Nephron progenitor cell (in vitro differentiated cells): Measurements from ENCODE around the gene ALDH1B1.

Source experiments
- DNase-seq: peaks from one replicate; pipeline ENCODE4 v3.0.0; 2021
- H3K27ac Mint-ChIP-seq: 2 replicates; pipeline ENCODE4 v1.8.0; 2021; ENCODE audit warnings: mild to moderate bottlenecking, moderate library complexity, mixed read lengths
- H3K27me3 Mint-ChIP-seq: 2 replicates; pipeline ENCODE4 v1.8.0; 2021; ENCODE audit warnings: mild to moderate bottlenecking, low read depth, mixed read lengths; ENCODE audit not compliant: poor library complexity
- H3K36me3 Mint-ChIP-seq: 2 replicates; pipeline ENCODE4 v1.8.0; 2021; ENCODE audit warnings: low read depth, mixed read lengths
- H3K4me1 Mint-ChIP-seq: 2 replicates; pipeline ENCODE4 v1.8.0; 2021; ENCODE audit warnings: mixed read lengths
- H3K4me3 Mint-ChIP-seq: 2 replicates; pipeline ENCODE4 v1.8.0; 2021; ENCODE audit warnings: mild to moderate bottlenecking, moderate library complexity, mixed read lengths
- H3K9me3 Mint-ChIP-seq: 2 replicates; pipeline ENCODE4 v1.8.0; 2021; ENCODE audit warnings: mild to moderate bottlenecking, moderate library complexity, mixed read lengths
- TF ChIP-seq, protein P1 (sequence below): fragments of 200-600 bp; sonication (generic); IDR thresholded peaks from 2 replicates; pipeline ENCODE4 v1.5.0; 2021; ENCODE audit warnings: antibody characterized with exemption

Gene ALDH1B1

DNA sequence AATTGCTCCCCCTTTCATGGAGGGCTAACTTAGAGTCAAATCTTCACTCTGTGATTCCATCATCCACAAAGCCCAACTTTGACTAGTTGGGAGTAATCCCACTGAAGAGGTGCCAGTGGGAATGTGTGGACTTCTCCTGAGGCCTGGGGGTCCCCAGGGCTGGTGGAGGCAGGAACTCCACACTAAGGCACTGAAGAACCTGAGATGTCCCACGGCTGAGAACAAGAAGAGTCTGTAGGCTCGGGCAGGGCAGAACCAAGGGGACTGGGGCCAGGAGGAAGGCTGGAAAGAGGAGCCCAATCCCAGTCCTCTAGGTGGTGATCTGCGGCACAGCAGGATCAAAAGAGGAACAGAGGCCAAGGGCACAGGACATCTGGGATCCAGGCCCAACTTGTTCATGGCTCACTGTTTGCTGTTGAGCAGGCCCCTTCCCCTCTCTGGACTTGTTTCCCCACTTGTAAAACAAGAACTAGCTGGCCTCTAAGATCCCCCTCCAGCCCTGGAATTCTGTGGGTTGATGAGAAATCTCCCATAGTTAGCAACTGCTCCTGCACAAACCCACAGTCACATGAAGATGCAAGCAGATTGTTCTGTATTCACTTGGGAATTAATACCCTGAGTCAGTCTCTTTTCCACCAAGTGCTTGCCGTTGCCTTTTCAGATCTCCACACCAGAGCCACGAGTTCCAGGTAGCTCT lies 32.7 kb upstream of the ALDH1B1 start:
- Mint-ChIP-seq H3K27ac (no peak overlapping the region), H3K4me3 (no peak overlapping the region), H3K9me3 (no peaks in the 10 kb centered on the region), H3K27me3 (peaks cover 16% of the 10 kb centered on the region), H3K36me3 (no peaks in the 10 kb centered on the region), H3K4me1 (peaks cover 71% of the 10 kb centered on the region)
- TF ChIP-seq, protein P1, sequence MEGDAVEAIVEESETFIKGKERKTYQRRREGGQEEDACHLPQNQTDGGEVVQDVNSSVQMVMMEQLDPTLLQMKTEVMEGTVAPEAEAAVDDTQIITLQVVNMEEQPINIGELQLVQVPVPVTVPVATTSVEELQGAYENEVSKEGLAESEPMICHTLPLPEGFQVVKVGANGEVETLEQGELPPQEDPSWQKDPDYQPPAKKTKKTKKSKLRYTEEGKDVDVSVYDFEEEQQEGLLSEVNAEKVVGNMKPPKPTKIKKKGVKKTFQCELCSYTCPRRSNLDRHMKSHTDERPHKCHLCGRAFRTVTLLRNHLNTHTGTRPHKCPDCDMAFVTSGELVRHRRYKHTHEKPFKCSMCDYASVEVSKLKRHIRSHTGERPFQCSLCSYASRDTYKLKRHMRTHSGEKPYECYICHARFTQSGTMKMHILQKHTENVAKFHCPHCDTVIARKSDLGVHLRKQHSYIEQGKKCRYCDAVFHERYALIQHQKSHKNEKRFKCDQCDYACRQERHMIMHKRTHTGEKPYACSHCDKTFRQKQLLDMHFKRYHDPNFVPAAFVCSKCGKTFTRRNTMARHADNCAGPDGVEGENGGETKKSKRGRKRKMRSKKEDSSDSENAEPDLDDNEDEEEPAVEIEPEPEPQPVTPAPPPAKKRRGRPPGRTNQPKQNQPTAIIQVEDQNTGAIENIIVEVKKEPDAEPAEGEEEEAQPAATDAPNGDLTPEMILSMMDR, result no peak
- DNase-seq, result no peak

DNA sequence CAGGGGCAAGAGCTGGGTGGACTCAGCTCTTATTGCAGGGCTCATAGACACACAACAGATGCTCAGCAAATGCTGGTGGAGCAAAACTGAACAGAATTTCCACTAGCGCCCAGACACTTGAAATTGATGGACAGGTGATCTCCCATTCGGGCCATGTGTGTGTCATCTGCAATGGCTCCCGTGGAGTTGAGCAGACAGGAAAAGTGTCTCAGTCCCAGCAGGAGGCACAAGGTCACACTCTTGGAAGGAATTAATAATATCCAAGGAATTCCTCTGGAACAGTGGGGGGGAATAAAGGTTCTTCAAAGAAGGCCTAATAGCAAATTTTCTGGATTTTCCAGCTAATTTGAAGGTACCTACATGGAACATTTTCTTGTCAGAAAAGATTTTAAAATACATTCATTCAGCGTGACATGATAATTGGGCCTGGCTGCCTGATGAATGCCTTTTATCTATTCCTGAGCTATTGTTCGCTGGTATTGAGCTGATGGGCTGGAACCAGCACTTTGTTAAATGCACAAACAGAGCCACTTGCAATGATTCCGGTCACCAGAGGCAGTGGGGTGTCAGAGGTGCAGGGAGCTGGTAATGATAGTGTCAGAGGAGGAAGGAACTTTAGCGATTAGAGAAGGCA lies 31.5 kb upstream of the ALDH1B1 start:
- Mint-ChIP-seq H3K4me1 (peaks cover 60% of the 10 kb centered on the region), H3K9me3 (no peaks in the 10 kb centered on the region), H3K27me3 (peaks cover 18% of the 10 kb centered on the region), H3K27ac (no peak overlapping the region), H3K4me3 (no peak overlapping the region), H3K36me3 (no peaks in the 10 kb centered on the region)
- TF ChIP-seq, protein P1, result no peak
- DNase-seq, result no peak

GRCh38 chr9:38361473-38361850 lies 31.0 kb upstream of the ALDH1B1 start:
- Mint-ChIP-seq H3K27ac (no peak overlapping the region), H3K36me3 (no peaks in the 10 kb centered on the region), H3K9me3 (no peaks in the 10 kb centered on the region), H3K27me3 (peaks cover 23% of the 10 kb centered on the region), H3K4me3 (no peak overlapping the region), H3K4me1 (peaks cover 55% of the 10 kb centered on the region)
- TF ChIP-seq, protein P1, result no peak
- DNase-seq, result no peak

DNA sequence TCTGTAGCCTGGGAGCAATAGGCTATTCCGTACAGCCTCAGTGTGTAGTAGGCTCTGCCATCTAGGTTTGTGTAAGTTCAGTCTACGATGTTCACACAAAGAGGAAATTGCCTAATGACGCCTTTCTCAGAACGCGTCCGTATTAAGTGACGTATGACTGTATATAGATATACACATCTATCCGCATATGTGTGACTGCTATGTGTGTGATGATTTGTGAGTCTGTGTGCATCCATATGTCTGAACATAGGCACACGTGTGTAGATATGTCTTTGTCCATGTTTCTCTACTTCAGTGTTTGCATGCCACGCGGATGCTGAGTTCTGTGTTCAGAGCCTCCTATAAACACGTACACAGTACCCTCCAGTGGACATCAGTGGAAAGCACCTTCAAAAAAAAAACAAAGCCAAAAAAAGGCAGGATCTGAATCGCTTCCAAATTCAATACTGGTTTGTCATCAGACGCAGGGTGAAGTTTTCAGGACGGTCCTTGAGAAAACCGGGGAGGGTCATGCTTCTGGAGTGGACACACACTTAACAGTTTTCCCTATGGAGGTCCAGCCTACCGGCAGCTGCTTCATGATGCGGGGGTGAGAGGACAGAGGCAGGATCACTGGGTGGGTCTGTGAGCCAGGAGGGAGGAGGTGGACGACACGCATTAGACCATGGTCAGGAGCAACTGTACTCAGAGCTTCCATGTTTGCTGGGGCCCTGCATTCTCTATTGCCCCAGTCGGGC lies 29.5 kb upstream of the ALDH1B1 start:
- peak; percentile 27 for DNase-seq
- Mint-ChIP-seq H3K27ac (no peak overlapping the region), H3K4me1 (peaks cover 39% of the 10 kb centered on the region), H3K9me3 (no peaks in the 10 kb centered on the region), H3K36me3 (no peaks in the 10 kb centered on the region), H3K27me3 (peaks cover 20% of the 10 kb centered on the region), H3K4me3 (no peak overlapping the region)
- TF ChIP-seq, protein P1, result peak; percentile 58

GRCh38 chr9:38363589-38363925 lies 28.9 kb upstream of the ALDH1B1 start:
- Mint-ChIP-seq H3K4me1 (peaks cover 34% of the 10 kb centered on the region), H3K9me3 (no peaks in the 10 kb centered on the region), H3K27me3 (peaks cover 21% of the 10 kb centered on the region), H3K27ac (no peak overlapping the region), H3K4me3 (no peak overlapping the region), H3K36me3 (no peaks in the 10 kb centered on the region)
- TF ChIP-seq, protein P1, result no peak
- no peak for DNase-seq
